K562 (cell line): ENCODE measurements around the gene AGRN. TPM values are rescaled to one million over a fixed set of nuclear protein-coding genes. Genes with fewer than 3 reads are reported as not detected.

Experiments used
- ATAC-seq: fragments of 200-7000 bp; cut with Tn5 transposase; 3 replicates; pipeline ENCODE4 v1.9.1; 2020; ENCODE audit warnings: moderate library complexity
- BruUV-seq: library from RNA; stranded (reverse); fragments of 400-500 nt; replicated peaks from 2 replicates; lab custom pipeline; 2021; lab: Mats Ljungman, UMichigan
- CTCF ChIA-PET: fragments of 300-600 bp; formaldehyde crosslinking; extraction: SDS; loops from one replicate; lab custom pipeline; 2021; ENCODE audit warnings: low intra/inter-chr PET ratio; lab: Yijun Ruan, JAX
- POLR2A ChIA-PET: fragments of 300-600, 350-650 bp; sonication (Branson Sonifier 250); formaldehyde crosslinking; extraction: SDS; loops from one replicate; lab custom pipeline; 2021; ENCODE audit warnings: antibody characterized with exemption, inconsistent platforms; lab: Yijun Ruan, JAX
- DNase-seq, 4 experiments: peaks; one replicate each; pipeline versions ENCODE4 v3.0.0 to v3.0.0-alpha.2; 2011 to 2018; ENCODE audit warnings: low spot score in 3 of 4, mixed read lengths in 3 of 4; ENCODE audit errors: extremely low read depth in 1 of 4
- FAIRE-seq: peaks from 2 replicates; lab custom pipeline; 2011; peaks lifted over from hg19 to GRCh38; lab: Jason Lieb, UNC
- H2AFZ ChIP-seq: 2 replicates; pipeline ENCODE4 v1.6.0; 2011; ENCODE audit warnings: low read depth, low read length, control low read depth, inconsistent platforms
- H3K27ac ChIP-seq: fragments of 200-600 bp; 3 replicates; pipeline ENCODE4 v1.8.0; 2011; ENCODE audit warnings: low read depth, mild to moderate bottlenecking, control low read depth, inconsistent platforms, low read length, moderate library complexity, mixed read lengths; ENCODE audit errors: extremely low read depth
- H3K27me3 ChIP-seq, 2 experiments: fragments of 300-600 bp in 1 of 2; 2 replicates in 1 of 2; 3 replicates in 1 of 2; pipeline versions ENCODE4 v1.6.0 to v1.8.0; 2011; ENCODE audit warnings: inconsistent platforms in 2 of 2, low read length in 2 of 2, mild to moderate bottlenecking in 1 of 2, mixed read lengths in 1 of 2, moderate library complexity in 1 of 2; ENCODE audit not compliant: control insufficient read depth in 2 of 2, insufficient read depth in 2 of 2
- H3K36me3 ChIP-seq: fragments of 300-600 bp; 3 replicates; pipeline ENCODE4 v1.8.0; 2011; ENCODE audit warnings: mild to moderate bottlenecking, low read length, inconsistent platforms; ENCODE audit not compliant: control insufficient read depth, insufficient read depth
- H3K4me1 ChIP-seq, 2 experiments: fragments of 200-600 bp in 1 of 2; replicated peaks in 1 of 2; 2 replicates in 1 of 2; 3 replicates in 1 of 2; pipeline versions ENCODE4 v1.5.1 to v1.8.0; 2011; ENCODE audit warnings: inconsistent platforms in 2 of 2, low read length in 2 of 2, mild to moderate bottlenecking in 1 of 2, mixed read lengths in 1 of 2, moderate library complexity in 1 of 2; ENCODE audit not compliant: control insufficient read depth in 2 of 2, insufficient read depth in 2 of 2
- H3K4me2 ChIP-seq: 2 replicates; pipeline ENCODE4 v1.6.1; 2011; ENCODE audit warnings: low read length, control low read depth, inconsistent platforms, mixed read lengths; ENCODE audit not compliant: insufficient read depth
- H3K4me3 ChIP-seq: fragments of 200-600 bp; sonication (generic), shearing (Covaris generic); 2 replicates; pipeline ENCODE4 v1.5.1; 2016; ENCODE audit warnings: control low read depth, inconsistent platforms
- H3K79me2 ChIP-seq: fragments of 200-600 bp; 3 replicates; pipeline ENCODE4 v1.8.0; 2011; ENCODE audit warnings: low read length, inconsistent platforms; ENCODE audit not compliant: control insufficient read depth, insufficient read depth
- H3K9ac ChIP-seq, 2 experiments: 2 replicates each; pipeline versions ENCODE4 v1.6.0 to v1.6.1; 2011; ENCODE audit warnings: low read depth in 2 of 2, low read length in 2 of 2, control low read depth in 1 of 2, inconsistent platforms in 1 of 2, mild to moderate bottlenecking in 1 of 2, mixed read lengths in 1 of 2; ENCODE audit not compliant: insufficient read depth in 1 of 2
- H3K9me1 ChIP-seq: one replicate; pipeline ENCODE4 v1.6.0; 2011; ENCODE audit warnings: inconsistent platforms, mild to moderate bottlenecking, low read length, moderate library complexity; ENCODE audit not compliant: control insufficient read depth, insufficient read depth
- H3K9me3 ChIP-seq: replicated peaks from 2 replicates; pipeline ENCODE4 v1.5.1; 2011; ENCODE audit warnings: low read depth, low read length, inconsistent platforms; ENCODE audit not compliant: control insufficient read depth, insufficient read depth
- H4K20me1 ChIP-seq: replicated peaks from 2 replicates; pipeline ENCODE4 v1.6.1; 2011; ENCODE audit warnings: low read length, inconsistent platforms, mixed read lengths; ENCODE audit not compliant: control insufficient read depth, insufficient read depth
- CBFA2T2 ChIP-seq: fragments of 450-650 bp; conservative IDR thresholded peaks from 2 replicates; pipeline ENCODE4 v1.6.1; 2017; ENCODE audit warnings: mild to moderate bottlenecking
- KAT8 ChIP-seq: fragments of 450-650 bp; IDR thresholded peaks from 2 replicates; pipeline ENCODE4 v1.6.1; 2016; ENCODE audit warnings: low read depth, mild to moderate bottlenecking
- KDM4B ChIP-seq, 2 experiments: fragments of 450-650 bp in 1 of 2; sonication (generic) in 1 of 2; IDR thresholded peaks; 2 replicates each; pipeline ENCODE4 v1.6.1; 2016 to 2017; ENCODE audit warnings: borderline replicate concordance in 2 of 2, antibody characterized with exemption in 1 of 2, low read depth in 1 of 2, mild to moderate bottlenecking in 1 of 2
- RHOXF2B ChIP-seq: fragments of 250-450 bp; sonication (Bioruptor Pico); conservative IDR thresholded peaks from 2 replicates; pipeline ENCODE4 v1.5.1; 2021
- SAFB ChIP-seq: fragments of 200-400 bp; formaldehyde crosslinking; IDR thresholded peaks from 2 replicates; pipeline ENCODE4 v1.6.1; 2017; ENCODE audit warnings: low read depth, low read length, borderline replicate concordance
- SMAD1 ChIP-seq: fragments of 150-350 bp; IDR thresholded peaks from 2 replicates; pipeline ENCODE4 v1.6.1; 2014; ENCODE audit warnings: low read length, low read depth; ENCODE audit not compliant: partially characterized antibody
- SMARCE1 ChIP-seq: fragments of 450-650 bp; IDR thresholded peaks from 2 replicates; pipeline ENCODE4 v1.7.1; 2016; ENCODE audit warnings: mild to moderate bottlenecking
- ZC3H11A ChIP-seq: IDR thresholded peaks from 2 replicates; pipeline ENCODE4 v1.6.1; 2012; ENCODE audit warnings: low read depth, low read length, improper control_type of control experiment
- ZNF197 ChIP-seq: fragments of 200-800 bp; sonication (Bioruptor generic); IDR thresholded peaks from 2 replicates; pipeline ENCODE4 v1.6.1; 2016; ENCODE audit warnings: low read depth, missing genetic modification characterization, missing compliant biosample characterization
- ZNF780A ChIP-seq: fragments of 250-450 bp; sonication (Bioruptor Pico); IDR thresholded peaks from 2 replicates; pipeline ENCODE4 v1.5.0; 2021; ENCODE audit warnings: mild to moderate bottlenecking
- WGBS: fragments of 100-300 bp; shearing (Covaris generic); methylation state at CpG from one replicate; pipeline ENCODE4 v1.1.6; 2016; ENCODE audit warnings: low coverage, mixed read lengths; ENCODE audit not compliant: insufficient coverage; ENCODE audit errors: missing lambda C conversion rate; 5-methylcytosine and 5-hydroxymethylcytosine counted together
- in situ Hi-C: fragments of 300-500 bp; cut with MboI; formaldehyde crosslinking; loops from 4 replicates; pipeline ENCODE4 v1.15.0; 2018; ENCODE audit warnings: inconsistent platforms, mixed read lengths
- intact Hi-C: fragments of 100-400 bp; cut with micrococcal nuclease; formaldehyde crosslinking; loops from 2 replicates; pipeline ENCODE4 v1.14.2; 2022
- polyA plus RNA-seq, 8 experiments: library from polyadenylated mRNA; depleted of rRNA in 4 of 8; stranded (reverse) in 5 of 8; unstranded in 3 of 8; fragments of >200 nt; fragmentation: Nextera tagmentation in 2 of 8; fragmentation: Illumina TruSeq in 1 of 8; extraction: Ambion mirVana in 2 of 8; extraction: Trizol in 1 of 8; gene quantifications; 2 replicates each; pipeline versions ENCODE4 v1.2.1 to v1.2.3, GENCODE V29; 2011 to 2014; ENCODE audit warnings: inconsistent platforms in 1 of 8, missing spikeins in 1 of 8
- total RNA-seq, 7 experiments: library from RNA; depleted of rRNA in 6 of 7; stranded (reverse); fragments of >200 nt in 6 of 7; fragmentation: Illumina TruSeq in 2 of 7; extraction: Trizol in 2 of 7; gene quantifications; 2 replicates each; pipeline versions ENCODE4 v1.2.1 to v1.2.3, GENCODE V29; 2011 to 2021; ENCODE audit warnings: low replicate concordance in 1 of 7
- TF ChIP-seq, protein P1 (sequence below): sonication (generic); formaldehyde crosslinking; IDR thresholded peaks from 2 replicates; pipeline ENCODE4 v1.8.0; 2023; ENCODE audit warnings: missing genetic modification reagents, mild to moderate bottlenecking, borderline replicate concordance
- TF ChIP-seq, protein P2 (sequence below): sonication (generic); formaldehyde crosslinking; IDR thresholded peaks from 2 replicates; pipeline ENCODE4 v1.8.0; 2022; ENCODE audit warnings: missing genetic modification reagents, mild to moderate bottlenecking, borderline replicate concordance
- TF ChIP-seq, protein P3 (sequence below): sonication (generic); formaldehyde crosslinking; IDR thresholded peaks from 2 replicates; pipeline ENCODE4 v1.8.0; 2022; ENCODE audit warnings: mild to moderate bottlenecking, low read depth, missing genetic modification reagents

AGRN gene
- total and polyA plus RNA-seq, 9 of the 15 experiments (the other 6 are each of a cell fraction or from before 2014, with no cell fraction given) = 0.04 to 111 (median 18.1) TPM

GRCh38 chr1:1001057-1001783 is 18.7 kb upstream of the AGRN start:
- DNase-seq (peak; percentile 38 to 58 (median 44)), FAIRE-seq (no peak), ATAC-seq (peak; percentile 0; the same call in 2 of the 3 replicates)
- Histone ChIP-seq H3K4me1 (peaks cover 37 to 93% of the 10 kb centered on the region in 2 experiments), H3K27me3 (no peaks in the 10 kb centered on the region), H4K20me1 (peaks cover 10% of the 10 kb centered on the region; the same call in 1 of the 2 replicates), H3K79me2 (peaks cover 16% of the 10 kb centered on the region; the same call in 2 of the 3 replicates), H3K9me3 (no peaks in the 10 kb centered on the region), H3K27ac (peak overlapping the region; percentile 95), H3K4me2 (peak overlapping the region; percentile 77), H3K9ac (peak overlapping the region; percentile 86 to 99), H3K9me1 (no peaks in the 10 kb centered on the region), H2AFZ (peak overlapping the region; percentile 89), H3K4me3 (peak overlapping the region; percentile 52), H3K36me3 (no peaks in the 10 kb centered on the region)
- WGBS = 7% methylated on average over 48 of the region's 58 CpGs
- POLR2A ChIA-PET = interaction anchor here (0.6 to 2.3 kb wide), 7 partner anchors 12 to 374 kb away, joined by 3 to 16 read pairs (median 4); partner anchors contain the start of genes AURKAIP1, ISG15 and KLHL17
- intact Hi-C loops (loop anchor here (5.0 kb wide), 1 partner anchor 61 kb away; no protein-coding TSS in a partner anchor), in situ Hi-C loops (no loop called here)
- CTCF ChIA-PET = interaction anchor here (0.7 to 1.5 kb wide), 2 partner anchors 16 to 297 kb away, joined by 3 to 9 read pairs; no protein-coding TSS in a partner anchor
- BruUV-seq = no TSS peak
- peak; percentile 18; the same call in 1 of the 2 replicates for TF ChIP-seq SMARCE1
- 0 out of 4 replicates have a peak, but pooled peaks of 1 of the 2 experiments have one; percentile 17 for TF ChIP-seq KDM4B (IDR thresholded peaks at IDR 0.05; ENCODE audit: borderline replicate concordance in 2 of 2, low read depth in 1 of 2)
- TF ChIP-seq ZNF780A (CRISPR knock-in tag) = no peak
- 0 out of 2 replicates have a peak, but pooled peaks have one; percentile 13 for TF ChIP-seq ZNF197 (CRISPR knock-in tag)
- TF ChIP-seq ZC3H11A = no peak
- TF ChIP-seq, protein P1, sequence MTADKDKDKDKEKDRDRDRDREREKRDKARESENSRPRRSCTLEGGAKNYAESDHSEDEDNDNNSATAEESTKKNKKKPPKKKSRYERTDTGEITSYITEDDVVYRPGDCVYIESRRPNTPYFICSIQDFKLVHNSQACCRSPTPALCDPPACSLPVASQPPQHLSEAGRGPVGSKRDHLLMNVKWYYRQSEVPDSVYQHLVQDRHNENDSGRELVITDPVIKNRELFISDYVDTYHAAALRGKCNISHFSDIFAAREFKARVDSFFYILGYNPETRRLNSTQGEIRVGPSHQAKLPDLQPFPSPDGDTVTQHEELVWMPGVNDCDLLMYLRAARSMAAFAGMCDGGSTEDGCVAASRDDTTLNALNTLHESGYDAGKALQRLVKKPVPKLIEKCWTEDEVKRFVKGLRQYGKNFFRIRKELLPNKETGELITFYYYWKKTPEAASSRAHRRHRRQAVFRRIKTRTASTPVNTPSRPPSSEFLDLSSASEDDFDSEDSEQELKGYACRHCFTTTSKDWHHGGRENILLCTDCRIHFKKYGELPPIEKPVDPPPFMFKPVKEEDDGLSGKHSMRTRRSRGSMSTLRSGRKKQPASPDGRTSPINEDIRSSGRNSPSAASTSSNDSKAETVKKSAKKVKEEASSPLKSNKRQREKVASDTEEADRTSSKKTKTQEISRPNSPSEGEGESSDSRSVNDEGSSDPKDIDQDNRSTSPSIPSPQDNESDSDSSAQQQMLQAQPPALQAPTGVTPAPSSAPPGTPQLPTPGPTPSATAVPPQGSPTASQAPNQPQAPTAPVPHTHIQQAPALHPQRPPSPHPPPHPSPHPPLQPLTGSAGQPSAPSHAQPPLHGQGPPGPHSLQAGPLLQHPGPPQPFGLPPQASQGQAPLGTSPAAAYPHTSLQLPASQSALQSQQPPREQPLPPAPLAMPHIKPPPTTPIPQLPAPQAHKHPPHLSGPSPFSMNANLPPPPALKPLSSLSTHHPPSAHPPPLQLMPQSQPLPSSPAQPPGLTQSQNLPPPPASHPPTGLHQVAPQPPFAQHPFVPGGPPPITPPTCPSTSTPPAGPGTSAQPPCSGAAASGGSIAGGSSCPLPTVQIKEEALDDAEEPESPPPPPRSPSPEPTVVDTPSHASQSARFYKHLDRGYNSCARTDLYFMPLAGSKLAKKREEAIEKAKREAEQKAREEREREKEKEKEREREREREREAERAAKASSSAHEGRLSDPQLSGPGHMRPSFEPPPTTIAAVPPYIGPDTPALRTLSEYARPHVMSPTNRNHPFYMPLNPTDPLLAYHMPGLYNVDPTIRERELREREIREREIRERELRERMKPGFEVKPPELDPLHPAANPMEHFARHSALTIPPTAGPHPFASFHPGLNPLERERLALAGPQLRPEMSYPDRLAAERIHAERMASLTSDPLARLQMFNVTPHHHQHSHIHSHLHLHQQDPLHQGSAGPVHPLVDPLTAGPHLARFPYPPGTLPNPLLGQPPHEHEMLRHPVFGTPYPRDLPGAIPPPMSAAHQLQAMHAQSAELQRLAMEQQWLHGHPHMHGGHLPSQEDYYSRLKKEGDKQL (CRISPR knock-in tag) = peak; percentile 15; the same call in 1 of the 2 replicates
- peak; percentile 70 for TF ChIP-seq SAFB
- TF ChIP-seq, protein P2, sequence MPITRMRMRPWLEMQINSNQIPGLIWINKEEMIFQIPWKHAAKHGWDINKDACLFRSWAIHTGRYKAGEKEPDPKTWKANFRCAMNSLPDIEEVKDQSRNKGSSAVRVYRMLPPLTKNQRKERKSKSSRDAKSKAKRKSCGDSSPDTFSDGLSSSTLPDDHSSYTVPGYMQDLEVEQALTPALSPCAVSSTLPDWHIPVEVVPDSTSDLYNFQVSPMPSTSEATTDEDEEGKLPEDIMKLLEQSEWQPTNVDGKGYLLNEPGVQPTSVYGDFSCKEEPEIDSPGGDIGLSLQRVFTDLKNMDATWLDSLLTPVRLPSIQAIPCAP (CRISPR knock-in tag) = 0 out of 2 replicates have a peak, but pooled peaks have one; percentile 2
- TF ChIP-seq, protein P3, sequence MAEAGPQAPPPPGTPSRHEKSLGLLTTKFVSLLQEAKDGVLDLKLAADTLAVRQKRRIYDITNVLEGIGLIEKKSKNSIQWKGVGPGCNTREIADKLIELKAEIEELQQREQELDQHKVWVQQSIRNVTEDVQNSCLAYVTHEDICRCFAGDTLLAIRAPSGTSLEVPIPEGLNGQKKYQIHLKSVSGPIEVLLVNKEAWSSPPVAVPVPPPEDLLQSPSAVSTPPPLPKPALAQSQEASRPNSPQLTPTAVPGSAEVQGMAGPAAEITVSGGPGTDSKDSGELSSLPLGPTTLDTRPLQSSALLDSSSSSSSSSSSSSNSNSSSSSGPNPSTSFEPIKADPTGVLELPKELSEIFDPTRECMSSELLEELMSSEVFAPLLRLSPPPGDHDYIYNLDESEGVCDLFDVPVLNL (CRISPR knock-in tag) = no peak
- no peak for TF ChIP-seq CBFA2T2
- no peak for TF ChIP-seq KAT8
- TF ChIP-seq RHOXF2B (CRISPR knock-in tag) = no peak
- no peak for TF ChIP-seq SMAD1
